ENCODE results near the gene ADGRV1. TPM values are rescaled to one million over a fixed set of nuclear protein-coding genes. Genes with fewer than 3 reads are reported as not detected.
"Not testable (repeated sequence)": the region's sequence is repeated elsewhere in the genome, so short reads cannot be mapped to it uniquely, and the experiment has no call there.

The ADGRV1 gene
- total and polyA plus RNA-seq, 8 donors, result 0.75 to 10.3 (median 4.0) TPM

- no peak for TF ChIP-seq POLR2AphosphoS5 (IDR thresholded peaks at IDR 0.05)
- TF ChIP-seq POLR2A (IDR thresholded peaks at IDR 0.05), result no peak
- TF ChIP-seq CTCF (IDR thresholded peaks at IDR 0.05), result no peak
- no peak for TF ChIP-seq EP300 (IDR thresholded peaks at IDR 0.05)
- Histone ChIP-seq H3K27me3 (no peaks in the 10 kb centered on the region), H3K4me3 (no peak overlapping the region), H3K4me1 (peaks cover 10 to 48% (median 14%) of the 10 kb centered on the region in 4 donors), H3K36me3 (no peaks in the 10 kb centered on the region), H3K27ac (no peak overlapping the region), H3K9me3 (no peaks in the 10 kb centered on the region)
- 52 to 86% (median 59%) methylated on average over 2 of the region's 2 CpGs for WGBS, 5 donors
- DNase-seq, result no peak
- intact Hi-C loops (cut with DNase I; ENCODE audit: low total_unique reads), result no loop called here
Measured at GRCh38 chr5:91061094-91061493, 502.5 kb downstream of the ADGRV1 start.

DNA sequence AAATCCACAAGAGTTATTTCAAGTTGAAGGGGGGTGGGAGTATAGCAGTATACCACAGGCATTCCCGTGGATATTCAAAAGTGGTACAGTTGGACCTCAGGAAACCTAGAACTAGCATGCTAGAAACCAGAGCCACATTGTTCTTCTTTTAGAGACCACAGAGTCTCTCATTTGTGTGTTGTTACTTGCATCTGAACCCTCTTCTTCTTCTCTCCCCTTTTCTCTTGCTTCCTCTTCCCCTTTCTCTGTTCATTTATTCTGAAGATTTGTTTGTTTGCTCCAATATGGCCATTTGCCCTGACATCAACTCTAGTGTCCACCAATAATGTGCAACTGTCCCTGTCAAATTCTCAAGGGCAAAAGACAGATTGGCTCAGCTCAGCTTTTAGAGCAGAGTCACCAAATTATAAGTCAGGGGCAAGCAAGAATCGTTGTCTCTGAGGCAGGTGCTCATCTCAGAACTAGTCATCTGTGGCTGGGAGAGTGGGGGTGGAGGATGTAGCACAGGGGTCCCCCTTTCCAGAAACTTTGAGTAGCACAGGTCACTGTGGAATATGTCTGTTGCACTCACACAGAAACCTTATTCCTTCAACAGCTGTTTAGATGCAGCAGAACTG is 503.5 kb downstream of the ADGRV1 start:
- no peak overlapping the region for H3K27ac ChIP-seq
- no peak overlapping the region for H3K4me3 ChIP-seq
- no peaks in the 10 kb centered on the region for H3K9me3 ChIP-seq
- WGBS, 5 donors, result 57 to 78% (median 69%) methylated on average over 2 of the region's 2 CpGs
- H3K27me3 ChIP-seq, result no peaks in the 10 kb centered on the region
- no peak for DNase-seq
- TF ChIP-seq CTCF (IDR thresholded peaks at IDR 0.05), result no peak
- TF ChIP-seq EP300 (IDR thresholded peaks at IDR 0.05), result no peak
- no peak for TF ChIP-seq POLR2A (IDR thresholded peaks at IDR 0.05)
- TF ChIP-seq POLR2AphosphoS5 (IDR thresholded peaks at IDR 0.05), result no peak
- intact Hi-C loops (cut with DNase I; ENCODE audit: low total_unique reads), result no loop called here
- no peaks in the 10 kb centered on the region for H3K36me3 ChIP-seq
- peaks cover 10 to 48% (median 14%) of the 10 kb centered on the region in 4 donors for H3K4me1 ChIP-seq

- H3K4me3 ChIP-seq; H3K27me3 ChIP-seq; intact Hi-C loops (cut with DNase I; ENCODE audit: low total_unique reads); H3K36me3 ChIP-seq; H3K9me3 ChIP-seq: not testable (repeated sequence)
- DNase-seq, result peak in 1 of 2 donors; percentile 21
- WGBS, 5 donors, result 22 to 40% (median 25%) methylated on average over 9 of the region's 9 CpGs
- peak overlapping the region in 4 of 5 donors; percentile 36 to 69 (median 48) for H3K27ac ChIP-seq
- H3K4me1 ChIP-seq, result peaks cover 8 to 46% (median 12%) of the 10 kb centered on the region in 4 donors
Measured at GRCh38 chr5:91063098-91063690, 504.6 kb downstream of the ADGRV1 start.

DNA sequence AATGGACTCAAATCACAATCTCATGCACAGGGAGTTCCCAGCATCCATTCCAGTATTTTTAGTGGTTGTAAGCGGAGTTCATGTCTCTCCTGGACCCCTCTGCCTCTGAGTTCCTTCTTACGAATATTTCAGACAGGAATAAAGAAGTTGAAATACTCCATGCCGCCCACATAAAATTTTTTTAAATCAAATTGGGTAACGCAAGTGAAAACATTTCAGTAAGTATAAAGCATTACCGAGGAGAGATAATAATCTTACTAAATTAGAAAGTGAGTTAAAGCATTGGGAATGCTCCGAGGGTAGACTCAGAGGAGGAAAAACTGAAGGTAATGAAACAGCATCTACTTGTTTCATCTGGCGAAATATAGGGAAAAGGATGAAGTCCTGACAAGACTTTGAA is 506.9 kb downstream of the ADGRV1 start:
- peaks cover 6 to 30% (median 12%) of the 10 kb centered on the region in 4 donors for H3K4me1 ChIP-seq
- no peaks in the 10 kb centered on the region for H3K27me3 ChIP-seq
- H3K9me3 ChIP-seq, result no peaks in the 10 kb centered on the region
- no peak overlapping the region for H3K4me3 ChIP-seq
- 78 to 90% (median 86%) methylated on average over 7 of the region's 7 CpGs for WGBS, 5 donors
- H3K36me3 ChIP-seq, result no peaks in the 10 kb centered on the region
- peak overlapping the region in 1 of 5 donors; percentile 18 for H3K27ac ChIP-seq
- no peak for DNase-seq
- TF ChIP-seq POLR2A (IDR thresholded peaks at IDR 0.05) (no peak), CTCF (IDR thresholded peaks at IDR 0.05) (no peak), EP300 (IDR thresholded peaks at IDR 0.05) (no peak), POLR2AphosphoS5 (IDR thresholded peaks at IDR 0.05) (no peak)
- intact Hi-C loops (cut with DNase I; ENCODE audit: low total_unique reads), result no loop called here

DNA sequence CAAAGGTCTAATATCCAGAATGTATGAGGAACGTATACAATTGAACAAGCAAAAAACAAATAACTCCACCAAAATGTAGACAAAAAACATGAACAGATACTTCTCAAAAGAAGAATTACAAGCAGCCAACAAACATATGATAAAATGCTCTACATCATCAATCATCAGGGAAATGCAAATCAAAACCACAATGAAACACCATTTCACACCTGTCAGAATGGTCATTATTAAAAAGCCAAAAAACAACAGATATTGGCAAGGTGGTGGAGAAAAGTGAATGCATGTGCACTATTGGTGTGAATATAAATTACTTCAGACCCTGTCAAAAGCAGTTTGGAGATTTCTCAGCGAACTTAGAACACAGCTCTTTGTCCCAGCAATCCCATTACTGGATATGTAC is 510.8 kb downstream of the ADGRV1 start:
- 93 to 100% (median 94%) methylated on average over 2 of the region's 2 CpGs for WGBS, 5 donors
- H3K4me3 ChIP-seq, result no peak overlapping the region
- intact Hi-C loops (cut with DNase I; ENCODE audit: low total_unique reads), result no loop called here
- DNase-seq, result no peak
- H3K27ac ChIP-seq, result no peak overlapping the region
- no peaks in the 10 kb centered on the region for H3K27me3 ChIP-seq
- TF ChIP-seq POLR2A (IDR thresholded peaks at IDR 0.05) (no peak), POLR2AphosphoS5 (IDR thresholded peaks at IDR 0.05) (no peak), CTCF (IDR thresholded peaks at IDR 0.05) (no peak), EP300 (IDR thresholded peaks at IDR 0.05) (no peak)
- H3K4me1 ChIP-seq, result peaks cover 0 to 8% (median 3%) of the 10 kb centered on the region in 4 donors
- H3K36me3 ChIP-seq, result no peaks in the 10 kb centered on the region
- H3K9me3 ChIP-seq, result no peaks in the 10 kb centered on the region

Data from stomach (tissue), 9 donors.